Sigmoid colon (tissue), 7 donors: ENCODE results near the gene RAB36. TPM values are rescaled to one million over a fixed set of nuclear protein-coding genes. Genes with fewer than 3 reads are reported as not detected.

Experiments used
- DNase-seq: peaks from one replicate; pipeline ENCODE4 v3.0.0-alpha.2; 2019
- H3K27ac ChIP-seq, 4 donors: fragments of 200-600 bp; sonication (generic); one replicate each; pipeline ENCODE4 v1.5.1; 2016 to 2019; ENCODE audit warnings: mild to moderate bottlenecking in 1 of 4
- H3K27me3 ChIP-seq, 3 donors: fragments of 200-600 bp; sonication (generic); one replicate each; pipeline ENCODE4 v1.5.1; 2019; ENCODE audit warnings: mild to moderate bottlenecking in 1 of 3
- H3K36me3 ChIP-seq, 4 donors: fragments of 200-600 bp; sonication (generic); one replicate each; pipeline ENCODE4 v1.5.1; 2016 to 2019
- H3K4me1 ChIP-seq, 4 donors: fragments of 200-600 bp; sonication (generic); one replicate each; pipeline ENCODE4 v1.5.1; 2017 to 2019
- H3K4me3 ChIP-seq, 4 donors: fragments of 200-600 bp; sonication (generic); one replicate each; pipeline ENCODE4 v1.5.1; 2017 to 2019; ENCODE audit warnings: mild to moderate bottlenecking in 2 of 4, moderate library complexity in 1 of 4
- H3K9me3 ChIP-seq, 4 donors: fragments of 200-600 bp in 3 of 4; sonication (generic) in 3 of 4; one replicate each; pipeline versions ENCODE4 v1.5.1 to v1.6.1; 2013 to 2019
- CTCF ChIP-seq, 4 experiments: fragments of 450-650 bp in 3 of 4; fragments of 200-600 bp in 1 of 4; IDR thresholded peaks; one replicate each; pipeline ENCODE4 v1.5.1; 2016 to 2019; ENCODE audit warnings: antibody characterized with exemption in 4 of 4, mild to moderate bottlenecking in 3 of 4, moderate library complexity in 2 of 4
- EP300 ChIP-seq, 4 donors: sonication (generic); formaldehyde crosslinking; IDR thresholded peaks; one replicate each; pipeline ENCODE4 v1.6.1; 2017; ENCODE audit warnings: antibody characterized with exemption in 4 of 4
- POLR2A ChIP-seq, 2 donors: fragments of 450-650 bp; IDR thresholded peaks; one replicate each; pipeline ENCODE4 v1.6.1; 2016; ENCODE audit warnings: antibody characterized with exemption in 2 of 2, mild to moderate bottlenecking in 2 of 2, moderate library complexity in 2 of 2
- POLR2AphosphoS5 ChIP-seq, 4 donors: sonication (generic); formaldehyde crosslinking; IDR thresholded peaks; one replicate each; pipeline ENCODE4 v1.6.1; 2017; ENCODE audit warnings: antibody characterized with exemption in 4 of 4
- WGBS, 2 donors: extraction: QIAGEN DNeasy Blood & Tissue Kit; methylation state at CpG; one replicate each; pipeline ENCODE4 v1.1.7; 2013; 5-methylcytosine and 5-hydroxymethylcytosine counted together
- intact Hi-C: fragments of 100-400 bp; cut with DNase I; formaldehyde crosslinking; loops from one replicate; pipeline ENCODE4 v1.15.1; 2023
- polyA plus RNA-seq, 3 donors: library from polyadenylated mRNA; stranded (reverse); fragments of 200-250 nt; gene quantifications; one replicate each; pipeline ENCODE4 v1.2.3, GENCODE V29; 2013
- total RNA-seq, 4 donors: library from RNA; depleted of rRNA; stranded (reverse); fragments of >200 nt; gene quantifications; one replicate each; pipeline ENCODE4 v1.1.0, GENCODE V29; 2016
- donor health status: healthy with polysubstance abuse.
- donor health status: Bipolar disorder and iron deficiency.
- donor health status: healthy.

The RAB36 gene
- total and polyA plus RNA-seq, 7 donors: 0.23 to 5.3 (median 2.1) TPM

- intact Hi-C loops: no loop called here
- Histone ChIP-seq H3K9me3 (no peaks in the 10 kb centered on the region), H3K4me1 (peaks cover 0 to 14% (median 6%) of the 10 kb centered on the region in 4 donors), H3K4me3 (no peak overlapping the region), H3K36me3 (peaks cover 0 to 35% (median 0%) of the 10 kb centered on the region in 4 donors), H3K27me3 (no peaks in the 10 kb centered on the region), H3K27ac (no peak overlapping the region)
- TF ChIP-seq CTCF (IDR thresholded peaks at IDR 0.05) (no peak), POLR2AphosphoS5 (IDR thresholded peaks at IDR 0.05) (no peak), POLR2A (IDR thresholded peaks at IDR 0.05) (no peak), EP300 (IDR thresholded peaks at IDR 0.05) (no peak)
- 90 to 91% methylated on average over 6 of the region's 6 CpGs for WGBS, 2 donors
- DNase-seq: no peak
These were observed 14.0 kb downstream of the RAB36 start for GRCh38 chr22:23159291-23159630.

GRCh38 chr22:23161029-23161428 lies 15.8 kb downstream of the RAB36 start:
- intact Hi-C loops: no loop called here

GRCh38 chr22:23161574-23161973 lies 16.3 kb downstream of the RAB36 start:
- TF ChIP-seq POLR2A (IDR thresholded peaks at IDR 0.05): no peak
- TF ChIP-seq POLR2AphosphoS5 (IDR thresholded peaks at IDR 0.05): no peak
- TF ChIP-seq EP300 (IDR thresholded peaks at IDR 0.05): no peak
- no peak for TF ChIP-seq CTCF (IDR thresholded peaks at IDR 0.05)
- H3K4me3 ChIP-seq: no peak overlapping the region
- H3K36me3 ChIP-seq: peaks cover 0 to 24% (median 0%) of the 10 kb centered on the region in 4 donors
- intact Hi-C loops: no loop called here
- peaks cover 0 to 18% (median 6%) of the 10 kb centered on the region in 4 donors for H3K4me1 ChIP-seq
- no peaks in the 10 kb centered on the region for H3K27me3 ChIP-seq
- no peaks in the 10 kb centered on the region for H3K9me3 ChIP-seq
- no peak for DNase-seq
- 91 to 93% methylated on average over 13 of the region's 13 CpGs for WGBS, 2 donors
- no peak overlapping the region for H3K27ac ChIP-seq

More at GRCh38 chr22:23161029-23161428, 15.8 kb downstream of the RAB36 start:
- H3K4me1 ChIP-seq: peaks cover 0 to 18% (median 6%) of the 10 kb centered on the region in 4 donors
- no peak overlapping the region for H3K27ac ChIP-seq
- TF ChIP-seq EP300 (IDR thresholded peaks at IDR 0.05) (no peak), POLR2AphosphoS5 (IDR thresholded peaks at IDR 0.05) (no peak), CTCF (IDR thresholded peaks at IDR 0.05) (no peak), POLR2A (IDR thresholded peaks at IDR 0.05) (no peak)
- H3K36me3 ChIP-seq: peaks cover 0 to 26% (median 0%) of the 10 kb centered on the region in 4 donors
- DNase-seq: no peak
- 89 to 93% methylated on average over 4 of the region's 4 CpGs for WGBS, 2 donors
- H3K9me3 ChIP-seq: no peaks in the 10 kb centered on the region
- no peak overlapping the region for H3K4me3 ChIP-seq
- no peaks in the 10 kb centered on the region for H3K27me3 ChIP-seq

- Histone ChIP-seq H3K27ac (peak overlapping the region in 3 of 4 donors; percentile 53 to 69 (median 55)), H3K4me3 (no peak overlapping the region), H3K27me3 (no peaks in the 10 kb centered on the region), H3K36me3 (peaks cover 0 to 19% (median 0%) of the 10 kb centered on the region in 4 donors), H3K4me1 (peaks cover 0 to 18% (median 6%) of the 10 kb centered on the region in 4 donors), H3K9me3 (no peaks in the 10 kb centered on the region)
- TF ChIP-seq POLR2AphosphoS5 (IDR thresholded peaks at IDR 0.05): peak in 1 of 4 donors; percentile 16
- no peak for TF ChIP-seq CTCF (IDR thresholded peaks at IDR 0.05)
- DNase-seq: peak; percentile 89
- intact Hi-C loops: no loop called here
- 36 to 72% methylated on average over 8 of the region's 8 CpGs for WGBS, 2 donors
These were observed 18.4 kb downstream of the RAB36 start for GRCh38 chr22:23163665-23164064.

- peak overlapping the region in 3 of 4 donors; percentile 38 to 69 (median 55) for H3K27ac ChIP-seq
- no peaks in the 10 kb centered on the region for H3K27me3 ChIP-seq
- no peak for DNase-seq
- intact Hi-C loops: no loop called here
- TF ChIP-seq POLR2A (IDR thresholded peaks at IDR 0.05): no peak
- no peak for TF ChIP-seq CTCF (IDR thresholded peaks at IDR 0.05)
- TF ChIP-seq POLR2AphosphoS5 (IDR thresholded peaks at IDR 0.05): no peak
- TF ChIP-seq EP300 (IDR thresholded peaks at IDR 0.05): no peak
- WGBS, 2 donors: 37 to 71% methylated on average over 11 of the region's 11 CpGs
- peaks cover 0 to 15% (median 0%) of the 10 kb centered on the region in 4 donors for H3K36me3 ChIP-seq
- peaks cover 0 to 18% (median 6%) of the 10 kb centered on the region in 4 donors for H3K4me1 ChIP-seq
- H3K9me3 ChIP-seq: no peaks in the 10 kb centered on the region
- no peak overlapping the region for H3K4me3 ChIP-seq
These were observed 18.8 kb downstream of the RAB36 start for GRCh38 chr22:23164091-23164490.
